H1 (cell line): ENCODE data around the gene DUOXA1. TPM values are rescaled to one million over a fixed set of nuclear protein-coding genes. Genes with fewer than 3 reads are reported as not detected.

Experiments
- CBX8 ChIP-seq: fragments of 300-800, 300-1000 bp; sonication (generic); IDR thresholded peaks from 2 replicates; pipeline ENCODE4 v1.7.1; 2016; ENCODE audit warnings: low read depth, low read length, borderline replicate concordance
- CHD1 ChIP-seq: IDR thresholded peaks from 2 replicates; pipeline ENCODE4 v1.6.1; 2012; ENCODE audit warnings: low read depth, low read length, improper control_type of control experiment
- USF2 ChIP-seq: IDR thresholded peaks from 2 replicates; pipeline ENCODE4 v1.6.1; 2011; ENCODE audit warnings: low read length, improper control_type of control experiment
- polyA plus RNA-seq, 7 experiments: library from polyadenylated mRNA; depleted of rRNA in 3 of 7; stranded (reverse) in 5 of 7; unstranded in 2 of 7; fragments of >200 nt in 5 of 7; fragments of 200-250 nt in 2 of 7; gene quantifications; 1 replicate in 5 of 7; 2 replicates in 1 of 7; 4 replicates in 1 of 7; pipeline versions ENCODE4 v1.2.1 to v1.2.3, GENCODE V29; 2011 to 2013; ENCODE audit warnings: missing spikeins in 2 of 7, mixed read lengths in 2 of 7
- total RNA-seq: library from RNA; stranded (reverse); fragmentation: NEBNext Ultra II Directional; extraction: Animal tissue kit (Norgen Biotek cat#: 25700); gene quantifications from 2 replicates; pipeline ENCODE4 v1.2.1, GENCODE V29; 2021

The DUOXA1 gene
- total and polyA plus RNA-seq, 2 of the 8 experiments (the other 6 are each of a cell fraction or from before 2014, with no cell fraction given): 0.18 TPM; not detected in 1

GRCh38 chr15:45118131-45118588 is 11.5 kb downstream of the DUOXA1 start (continued):
- TF ChIP-seq USF2: no peak
- TF ChIP-seq CBX8: no peak
- no peak for TF ChIP-seq CHD1
